ENCODE results near the gene SLC44A2.
"Not testable (repeated sequence)": the region's sequence is repeated elsewhere in the genome, so short reads cannot be mapped to it uniquely, and the experiment has no call there.

The SLC44A2 gene

GRCh38 chr19:10651851-10652250 lies 26.5 kb downstream of the SLC44A2 start:
- DNase-seq (ENCODE audit: low read depth), result no peak

GRCh38 chr19:10653482-10653731 lies 28.1 kb downstream of the SLC44A2 start:
- DNase-seq (ENCODE audit: low read depth), result no peak

DNA sequence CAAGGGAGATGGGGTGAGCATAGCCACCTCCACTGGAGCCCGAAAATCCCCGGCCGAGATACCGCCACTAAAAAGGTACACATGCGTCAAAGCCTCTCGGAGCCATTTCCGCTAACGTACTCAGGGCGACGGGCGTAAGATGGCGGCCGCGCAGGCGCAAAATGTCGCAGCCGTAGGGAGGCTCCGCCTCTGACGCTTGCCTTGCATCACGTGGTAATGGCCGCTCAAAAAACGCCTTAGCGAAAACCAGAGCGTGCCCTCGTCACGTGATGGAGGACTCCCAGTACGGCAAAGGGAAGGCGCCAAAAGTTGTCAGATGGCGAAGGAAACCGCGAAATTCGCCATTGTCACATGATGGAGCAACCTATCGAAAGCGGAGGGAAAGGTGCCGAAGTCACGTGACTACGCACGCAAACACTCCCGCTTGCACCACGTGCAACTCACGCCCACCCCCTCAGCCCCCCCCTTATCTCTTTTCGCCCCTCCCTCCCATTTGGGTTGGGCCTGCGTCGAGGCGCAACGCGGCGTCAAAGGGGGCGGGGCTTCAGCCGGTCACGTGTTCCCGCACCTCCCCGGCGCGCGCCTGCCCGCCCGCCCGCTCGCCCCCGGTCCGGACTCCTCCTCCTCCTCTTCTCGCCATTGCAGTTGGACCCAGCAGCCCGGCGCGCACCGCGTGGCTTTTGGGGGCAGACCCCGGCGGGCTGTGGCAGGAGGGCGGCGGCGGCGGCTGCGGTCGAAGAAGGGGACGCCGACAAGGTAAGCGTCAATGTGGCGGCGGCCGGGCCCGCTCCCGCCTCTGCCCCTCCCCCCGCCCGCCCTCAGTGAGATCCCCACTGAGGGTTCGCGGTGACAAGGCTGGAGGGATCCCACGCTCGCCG lies 28.6 kb downstream of the SLC44A2 start, which contains the start of gene ILF3:
Gene ILF3 (plus strand): TSS at position 615 of the 878 bp plus-strand sequence. CDS start 16,260 bp downstream, outside the sequence.
- DNase-seq (ENCODE audit: low read depth), result peak; percentile 100

DNA sequence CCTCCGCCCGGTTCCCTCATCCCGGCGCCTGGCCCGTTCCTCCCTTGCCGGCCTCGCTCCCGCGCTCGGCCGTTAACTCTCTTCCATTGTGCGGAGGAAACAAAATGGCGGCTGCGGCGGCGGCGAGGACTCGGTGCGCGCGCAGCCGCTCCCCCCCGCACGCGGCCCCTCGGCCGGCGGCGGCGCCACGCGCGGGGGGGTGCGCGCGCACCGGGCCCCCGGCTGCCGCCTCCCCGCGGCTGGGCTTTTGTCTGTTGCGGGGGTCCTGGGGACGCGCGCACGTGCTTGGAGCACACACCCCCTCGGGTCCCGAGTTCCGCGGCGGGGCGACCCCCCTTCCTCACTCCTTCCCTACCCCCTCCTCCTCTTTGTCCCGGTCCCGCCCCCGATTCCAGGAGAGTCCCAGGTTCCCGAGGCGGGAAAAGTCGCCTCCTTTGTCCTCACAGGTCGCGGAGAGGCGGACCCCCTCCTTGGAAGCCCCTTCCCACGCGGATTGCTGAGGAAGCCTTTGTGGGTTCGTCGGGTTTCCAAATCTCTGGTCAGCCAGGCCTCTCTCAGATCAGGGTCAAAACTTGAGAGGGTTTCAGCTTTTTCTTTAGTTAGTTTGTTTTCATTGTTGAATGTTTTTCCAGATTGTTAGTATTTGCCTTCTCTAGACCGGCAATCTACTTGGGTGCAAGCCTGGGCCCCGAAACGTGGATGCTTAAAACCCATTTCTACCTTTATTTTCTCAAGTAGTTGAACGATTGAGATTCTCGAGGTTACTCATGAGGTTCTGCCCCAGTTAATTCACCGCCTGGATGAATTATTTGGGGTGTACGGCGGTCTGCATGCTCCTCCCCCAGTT lies 29.5 kb downstream of the SLC44A2 start:
- no peak for DNase-seq (ENCODE audit: low read depth)

GRCh38 chr19:10655457-10656312 lies 30.3 kb downstream of the SLC44A2 start:
- DNase-seq (ENCODE audit: low read depth), result no peak

DNA sequence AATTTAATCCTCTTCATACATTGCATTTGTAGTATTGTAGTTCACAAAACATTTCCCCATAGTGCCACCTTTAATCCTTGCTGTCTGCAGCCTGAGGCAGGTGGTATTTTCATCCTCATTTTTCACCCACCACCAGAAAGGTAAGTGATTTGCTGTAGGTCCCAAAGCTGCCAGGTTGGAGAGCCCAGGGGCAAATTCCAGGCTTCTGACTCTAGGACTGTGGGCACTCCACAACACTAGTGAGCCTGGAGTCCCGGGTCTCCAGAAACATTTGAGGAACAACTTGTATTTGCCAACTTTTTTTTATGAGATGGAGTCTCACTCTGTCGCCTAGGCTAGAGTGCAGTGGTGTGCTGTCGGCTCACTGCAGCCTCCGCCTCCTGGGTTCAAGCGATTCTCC lies 35.0 kb downstream of the SLC44A2 start:
- DNase-seq (ENCODE audit: low read depth), result no peak

- no peak for DNase-seq (ENCODE audit: low read depth)
Measured at GRCh38 chr19:10661946-10662345, 36.6 kb downstream of the SLC44A2 start.

- DNase-seq (ENCODE audit: low read depth), result no peak
Measured at GRCh38 chr19:10662384-10663251, 37.3 kb downstream of the SLC44A2 start.

- DNase-seq (ENCODE audit: low read depth), result not testable (repeated sequence)
Measured at GRCh38 chr19:10663252-10663563, 37.9 kb downstream of the SLC44A2 start.

- DNase-seq (ENCODE audit: low read depth), result no peak
Measured at GRCh38 chr19:10667867-10668266, 42.5 kb downstream of the SLC44A2 start.

DNA sequence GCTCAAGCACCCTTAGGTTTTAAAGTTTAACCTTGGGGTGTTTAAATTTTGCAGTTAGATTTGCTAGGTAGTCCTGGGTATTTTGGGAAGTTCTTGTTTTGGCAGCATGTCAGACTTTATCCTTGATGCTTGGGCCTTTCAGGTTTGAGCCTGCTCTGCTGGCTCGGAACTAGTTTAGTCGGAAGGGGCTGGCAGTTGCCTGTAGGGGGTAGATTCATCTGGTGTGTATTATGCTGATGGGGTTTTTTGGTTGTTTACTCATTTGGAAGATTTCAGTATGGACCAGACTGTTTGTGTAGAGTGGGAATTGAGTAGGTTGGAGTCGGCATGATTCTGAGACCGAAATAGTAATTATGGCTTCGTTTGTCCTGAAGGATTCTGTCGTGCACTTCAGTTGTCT lies 43.9 kb downstream of the SLC44A2 start:
- DNase-seq (ENCODE audit: low read depth), result no peak

DNA sequence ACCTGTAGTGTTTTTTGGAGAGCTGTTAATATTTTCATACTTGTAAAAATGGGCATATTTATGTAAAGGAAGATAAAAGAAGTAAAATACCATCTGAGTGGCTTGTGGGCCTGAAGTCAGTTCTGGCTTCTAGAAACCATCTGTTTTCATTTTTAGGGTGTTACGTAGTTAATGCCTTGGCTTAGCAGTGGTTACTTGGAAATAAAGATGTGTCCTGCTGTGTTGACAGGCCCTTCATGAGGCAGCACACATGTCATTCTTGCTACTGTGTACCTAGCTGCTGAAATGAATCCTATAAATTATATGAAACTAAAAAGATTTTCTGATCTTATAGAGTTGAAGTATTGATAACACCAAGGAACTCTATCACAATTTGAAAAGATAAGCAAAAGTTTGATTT lies 44.8 kb downstream of the SLC44A2 start:
- DNase-seq (ENCODE audit: low read depth), result no peak

DNA sequence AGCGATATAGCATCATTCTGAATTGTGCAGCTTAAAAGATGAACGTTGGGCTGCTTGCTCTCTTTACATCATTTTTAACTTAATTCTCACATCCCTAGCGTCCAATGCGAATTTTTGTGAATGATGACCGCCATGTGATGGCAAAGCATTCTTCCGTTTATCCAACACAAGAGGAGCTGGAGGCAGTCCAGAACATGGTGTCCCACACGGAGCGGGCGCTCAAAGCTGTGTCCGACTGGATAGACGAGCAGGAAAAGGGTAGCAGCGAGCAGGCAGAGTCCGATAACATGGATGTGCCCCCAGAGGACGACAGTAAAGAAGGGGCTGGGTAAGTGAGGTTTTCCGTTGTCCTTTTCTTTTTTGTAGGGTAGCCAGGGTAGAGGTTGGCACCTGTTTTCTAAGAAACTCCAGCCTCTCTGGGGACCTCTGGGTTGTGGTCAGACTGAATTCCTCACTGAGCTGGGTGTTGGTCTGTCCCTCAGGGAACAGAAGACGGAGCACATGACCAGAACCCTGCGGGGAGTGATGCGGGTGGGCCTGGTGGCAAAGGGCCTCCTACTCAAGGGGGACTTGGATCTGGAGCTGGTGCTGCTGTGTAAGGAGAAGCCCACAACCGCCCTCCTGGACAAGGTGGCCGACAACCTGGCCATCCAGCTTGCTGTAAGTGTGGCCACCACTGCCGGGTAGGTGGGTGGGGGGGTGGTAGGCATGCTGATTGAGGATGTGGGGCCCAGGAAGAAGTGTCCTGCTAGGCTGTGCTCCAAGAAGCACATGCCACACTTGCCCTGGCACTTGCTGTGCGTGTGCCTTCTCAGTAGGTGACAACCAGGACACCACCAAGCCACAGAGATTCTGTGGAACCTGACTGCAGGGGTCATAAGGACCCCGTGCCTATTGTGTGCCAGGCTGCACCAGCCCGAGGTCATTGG lies 45.8 kb downstream of the SLC44A2 start:
- DNase-seq (ENCODE audit: low read depth), result no peak

DNA sequence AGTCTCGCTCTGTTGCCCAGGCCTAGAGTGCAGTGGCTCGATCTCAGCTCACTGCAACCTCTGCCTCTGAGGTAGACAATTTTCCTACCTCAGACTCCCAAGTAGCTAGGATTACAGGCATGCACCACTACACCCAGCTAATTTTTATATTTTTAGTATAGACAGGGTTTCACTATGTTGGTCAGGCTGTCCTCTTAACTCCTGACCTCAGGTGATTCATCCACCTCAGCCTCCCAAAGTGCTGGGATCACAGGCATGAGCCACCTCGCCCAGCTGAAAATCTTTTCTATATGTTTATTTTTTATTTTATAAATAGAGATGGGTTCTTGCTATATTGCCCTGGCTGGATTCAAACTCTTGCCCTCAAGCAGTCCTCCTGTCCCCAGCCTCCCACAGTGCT lies 46.6 kb downstream of the SLC44A2 start:
- DNase-seq (ENCODE audit: low read depth), result not testable (repeated sequence)

DNA sequence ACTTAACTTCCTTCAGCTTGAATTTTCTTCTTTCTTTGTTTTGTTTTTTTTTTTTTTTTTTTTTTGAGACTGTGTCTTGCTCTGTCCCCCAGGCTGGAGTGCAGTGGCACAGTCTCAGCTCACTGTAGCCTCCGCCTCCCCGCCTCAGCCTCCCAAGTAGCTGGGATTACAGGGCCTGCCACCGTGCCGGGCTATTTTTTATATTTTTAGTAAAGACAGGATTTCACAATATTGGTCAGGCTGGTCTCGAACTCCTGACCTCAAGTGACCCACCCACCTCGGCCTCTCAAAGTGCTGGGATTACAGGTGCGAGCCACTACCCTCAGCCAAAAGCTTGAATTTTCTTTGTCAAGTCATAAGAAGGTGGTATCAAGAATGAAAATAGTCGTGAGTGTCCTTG lies 49.9 kb downstream of the SLC44A2 start:
- not testable (repeated sequence) for DNase-seq (ENCODE audit: low read depth)

- DNase-seq (ENCODE audit: low read depth), result no peak
Measured at GRCh38 chr19:10677751-10678150, 52.4 kb downstream of the SLC44A2 start.

DNA sequence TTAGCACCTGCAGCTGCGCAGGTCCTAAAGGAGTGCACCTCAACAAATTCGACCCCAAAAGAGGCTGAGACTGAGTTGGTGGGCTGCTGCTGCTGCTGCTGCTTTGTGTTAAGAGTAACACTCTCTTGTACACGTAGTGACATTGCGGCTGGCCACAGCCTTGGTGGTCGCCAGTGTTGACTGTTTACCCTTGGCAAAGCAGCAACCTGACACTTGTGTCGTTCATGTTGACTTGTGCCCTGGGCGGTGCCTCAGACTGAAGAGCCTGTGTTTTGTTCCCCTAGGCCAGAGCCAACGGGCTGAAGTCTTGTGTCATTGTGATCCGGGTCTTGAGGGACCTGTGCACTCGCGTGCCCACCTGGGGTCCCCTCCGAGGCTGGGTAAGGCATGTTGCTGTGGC lies 53.5 kb downstream of the SLC44A2 start:
- no peak for DNase-seq (ENCODE audit: low read depth)

DNA sequence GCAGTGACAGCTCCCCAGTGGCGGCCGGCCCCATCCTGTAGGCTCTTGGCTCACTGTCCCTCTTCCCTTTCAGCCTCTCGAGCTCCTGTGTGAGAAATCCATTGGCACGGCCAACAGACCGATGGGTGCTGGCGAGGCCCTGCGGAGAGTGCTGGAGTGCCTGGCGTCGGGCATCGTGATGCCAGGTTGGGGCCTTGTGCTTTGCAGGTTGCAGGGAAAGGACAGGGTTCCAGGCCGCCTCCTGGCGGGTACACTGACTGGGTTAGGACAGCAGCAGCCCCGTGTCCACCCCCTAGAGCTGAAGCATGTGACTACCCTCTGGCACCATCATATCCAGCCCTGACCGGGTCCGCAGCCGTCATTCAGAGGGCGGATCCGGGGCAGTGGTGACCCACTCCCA lies 54.4 kb downstream of the SLC44A2 start:
- DNase-seq (ENCODE audit: low read depth), result no peak

DNA sequence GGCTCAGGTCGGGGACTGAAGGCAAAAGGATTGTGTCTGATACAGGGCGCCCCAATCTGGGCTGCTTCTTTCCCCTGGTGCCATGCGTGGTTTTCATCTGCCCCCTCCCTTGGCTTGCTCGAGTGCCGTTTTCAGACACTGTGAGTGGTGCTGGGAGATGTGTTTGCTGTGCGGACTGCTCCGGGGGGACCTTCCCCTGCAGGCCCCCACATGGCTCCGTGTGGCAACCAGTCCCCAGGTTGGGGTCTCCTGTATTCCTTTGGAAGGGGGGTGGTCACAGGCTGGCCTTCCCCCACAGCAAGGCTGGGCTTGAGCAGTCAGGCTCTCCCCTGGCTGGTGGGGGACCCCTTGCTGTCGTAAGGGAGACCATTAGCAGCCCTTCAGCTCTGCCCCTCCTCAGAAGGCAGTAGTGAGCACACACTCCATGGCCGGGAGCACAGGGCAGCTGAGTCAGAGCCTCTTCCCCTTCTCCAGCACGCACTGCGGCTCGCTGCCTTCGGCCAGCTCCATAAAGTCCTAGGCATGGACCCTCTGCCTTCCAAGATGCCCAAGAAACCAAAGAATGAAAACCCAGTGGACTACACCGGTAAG lies 55.3 kb downstream of the SLC44A2 start:
- no peak for DNase-seq (ENCODE audit: low read depth)

GRCh38 chr19:10681658-10682057 lies 56.3 kb downstream of the SLC44A2 start:
- no peak for DNase-seq (ENCODE audit: low read depth)

Measured in HS-5 (cell line).